GM19193 (cell line): ENCODE results near the gene YDJC.

Experiments used
- POLR2A ChIP-seq: IDR thresholded peaks from 4 replicates; pipeline ENCODE4 v1.6.1; 2011; ENCODE audit not compliant: insufficient read depth, insufficient read length; ENCODE audit errors: extremely low read depth

The YDJC gene

DNA sequence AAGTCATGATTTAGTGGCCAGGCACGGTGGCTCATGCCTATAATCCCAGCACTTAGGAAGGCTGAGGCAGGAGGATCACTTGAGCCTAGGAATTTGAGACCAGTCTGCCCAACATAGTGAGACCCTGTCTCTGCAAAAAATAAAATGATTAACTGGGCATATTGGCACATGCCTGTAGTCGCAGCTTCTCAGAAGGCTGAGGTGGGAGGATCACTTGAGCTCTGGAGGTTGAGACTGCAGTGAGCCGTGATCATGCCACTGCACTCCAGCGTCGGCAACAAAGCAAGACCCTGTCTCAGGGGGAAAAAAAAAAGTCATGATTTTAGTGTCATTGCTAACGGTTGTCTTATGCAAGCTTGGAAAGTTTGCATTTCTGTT is 50.4 kb downstream of the YDJC start:
- no peak for TF ChIP-seq POLR2A
